ENCODE data around the gene CBFA2T3. TPM values are rescaled to one million over a fixed set of nuclear protein-coding genes. Genes with fewer than 3 reads are reported as not detected.

The CBFA2T3 gene
- total RNA-seq, 4 donors from 2014 or later, result 0.78 to 5.0 (median 2.8) TPM

DNA sequence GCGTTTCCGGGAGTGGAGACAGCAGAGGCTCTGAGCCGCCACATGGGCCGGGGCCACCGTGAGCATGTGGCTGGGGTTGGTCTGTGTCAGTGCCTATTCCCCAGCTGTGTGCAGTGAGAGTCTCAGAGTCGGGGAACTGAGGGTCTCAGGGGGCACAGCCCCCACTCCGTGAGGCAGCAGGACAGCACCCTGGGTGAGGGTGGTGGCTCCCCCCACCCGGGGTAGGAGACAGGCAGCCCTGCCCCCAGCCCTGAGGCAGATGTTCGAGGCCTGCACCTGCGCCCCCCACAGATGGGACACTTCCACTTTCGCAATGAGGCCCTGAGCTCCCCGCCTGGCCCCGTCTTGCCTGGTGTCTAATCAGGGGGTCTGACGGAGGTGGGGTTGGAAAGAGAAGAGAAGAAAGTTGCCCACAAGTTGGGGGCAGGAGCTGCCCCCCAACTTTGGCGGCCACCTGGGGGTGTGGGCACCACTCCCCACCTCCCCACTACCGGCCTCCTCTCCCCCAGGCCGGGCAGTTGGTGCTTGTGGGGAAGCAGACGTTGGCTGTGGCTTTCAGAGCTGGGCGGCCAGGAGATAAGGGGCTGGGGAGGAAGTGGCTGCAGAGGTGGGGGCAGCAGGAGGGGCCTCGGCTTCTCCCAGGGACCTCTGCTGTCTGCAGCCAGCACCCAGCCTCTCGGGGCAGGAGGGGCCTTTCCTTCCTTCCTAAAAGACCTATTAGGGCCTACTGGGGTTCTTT lies 1.8 kb upstream of the CBFA2T3 start:
- TF ChIP-seq CTCF (IDR thresholded peaks at IDR 0.05) (no peak), POLR2A (IDR thresholded peaks at IDR 0.05) (no peak), EP300 (IDR thresholded peaks at IDR 0.05) (no peak)
- no peak for DNase-seq (ENCODE audit: low spot score in 2 of 2)
- 76 to 78% methylated on average over 17 to 19 of the region's 21 CpGs for WGBS, 2 donors
- H3K9me3 ChIP-seq, result no peaks in the 10 kb centered on the region
- peaks cover 0 to 17% (median 3%) of the 10 kb centered on the region in 4 donors for H3K4me1 ChIP-seq
- H3K36me3 ChIP-seq, result no peaks in the 10 kb centered on the region
- no peak overlapping the region for H3K4me3 ChIP-seq
- H3K27ac ChIP-seq, result peak overlapping the region in 1 of 4 donors; percentile 40
- peaks cover 0 to 66% of the 10 kb centered on the region in 2 donors for H3K27me3 ChIP-seq

- Histone ChIP-seq H3K27me3 (peaks cover 0 to 66% of the 10 kb centered on the region in 2 donors), H3K4me3 (no peak overlapping the region), H3K36me3 (no peaks in the 10 kb centered on the region), H3K27ac (peak overlapping the region in 1 of 4 donors; percentile 40), H3K9me3 (no peaks in the 10 kb centered on the region), H3K4me1 (peaks cover 0 to 17% (median 3%) of the 10 kb centered on the region in 4 donors)
- no peak for TF ChIP-seq EP300 (IDR thresholded peaks at IDR 0.05)
- no peak for TF ChIP-seq POLR2A (IDR thresholded peaks at IDR 0.05)
- no peak for TF ChIP-seq CTCF (IDR thresholded peaks at IDR 0.05)
- WGBS, 2 donors, result 63 to 68% methylated on average over 23 to 24 of the region's 27 CpGs
- no peak for DNase-seq (ENCODE audit: low spot score in 2 of 2)
Measured at GRCh38 chr16:88977812-88978607, 1.0 kb upstream of the CBFA2T3 start.

- H3K36me3 ChIP-seq, result no peaks in the 10 kb centered on the region
- H3K27ac ChIP-seq, result peak overlapping the region in 1 of 4 donors; percentile 19
- H3K9me3 ChIP-seq, result no peaks in the 10 kb centered on the region
- DNase-seq (ENCODE audit: low spot score in 2 of 2), result no peak
- peaks cover 0 to 69% of the 10 kb centered on the region in 2 donors for H3K27me3 ChIP-seq
- H3K4me3 ChIP-seq, result peak overlapping the region in 2 of 4 donors; percentile 29 to 37
- H3K4me1 ChIP-seq, result peaks cover 0 to 17% (median 3%) of the 10 kb centered on the region in 4 donors
- TF ChIP-seq POLR2A (IDR thresholded peaks at IDR 0.05), result no peak
- TF ChIP-seq EP300 (IDR thresholded peaks at IDR 0.05), result no peak
- no peak for TF ChIP-seq CTCF (IDR thresholded peaks at IDR 0.05)
- WGBS, 2 donors, result 63 to 68% methylated on average over 15 to 16 of the region's 23 CpGs
Measured at GRCh38 chr16:88976366-88977017, 515 bp downstream of the CBFA2T3 start.

GRCh38 chr16:88975511-88976061 lies 1.4 kb downstream of the CBFA2T3 start:
- H3K36me3 ChIP-seq, result no peaks in the 10 kb centered on the region
- TF ChIP-seq CTCF (IDR thresholded peaks at IDR 0.05) (no peak), EP300 (IDR thresholded peaks at IDR 0.05) (no peak), POLR2A (IDR thresholded peaks at IDR 0.05) (no peak)
- peak overlapping the region in 2 of 4 donors; percentile 29 to 37 for H3K4me3 ChIP-seq
- peaks cover 0 to 71% of the 10 kb centered on the region in 2 donors for H3K27me3 ChIP-seq
- 69 to 75% methylated on average over 20 to 24 of the region's 25 CpGs for WGBS, 2 donors
- no peak overlapping the region for H3K27ac ChIP-seq
- H3K9me3 ChIP-seq, result no peaks in the 10 kb centered on the region
- H3K4me1 ChIP-seq, result peaks cover 0 to 17% (median 3%) of the 10 kb centered on the region in 4 donors
- no peak for DNase-seq (ENCODE audit: low spot score in 2 of 2)

All from tibial nerve (tissue), 4 donors.